ENCODE data around the gene DNPH1. TPM values are rescaled to one million over a fixed set of nuclear protein-coding genes. Genes with fewer than 3 reads are reported as not detected.

The DNPH1 gene
- total RNA-seq, 1 experiment from 2014 or later: 59.0 TPM

GRCh38 chr6:43243664-43244321 is 14.5 kb upstream of the DNPH1 start:
- no peaks in the 10 kb centered on the region for H3K27me3 ChIP-seq (ENCODE audit: low read length)
- no peak overlapping the region for H3K9ac ChIP-seq (ENCODE audit: low read length)
- no peak overlapping the region for H3K27ac ChIP-seq (ENCODE audit: low read length)
- H3K36me3 ChIP-seq (ENCODE audit: insufficient read depth, low read length): no peaks in the 10 kb centered on the region
- H3K79me2 ChIP-seq (ENCODE audit: low read length): no peaks in the 10 kb centered on the region
- DNase-seq: no peak
- H3K9me3 ChIP-seq (ENCODE audit: low read length): no peaks in the 10 kb centered on the region
- H3K4me2 ChIP-seq (ENCODE audit: low read depth, low read length, poor library complexity, severe bottlenecking): no peak overlapping the region
- H3K4me3 ChIP-seq (ENCODE audit: low read length): no peak overlapping the region
- H3K4me1 ChIP-seq (ENCODE audit: low read length): peaks cover 29% of the 10 kb centered on the region
- H3K9me2 ChIP-seq (replicated peaks; ENCODE audit: insufficient read depth, low read length): no peaks in the 10 kb centered on the region
- H4K20me1 ChIP-seq (ENCODE audit: insufficient read depth, low read depth, low read length): no peaks in the 10 kb centered on the region
- H2AFZ ChIP-seq (ENCODE audit: low read length): no peak overlapping the region

DNA sequence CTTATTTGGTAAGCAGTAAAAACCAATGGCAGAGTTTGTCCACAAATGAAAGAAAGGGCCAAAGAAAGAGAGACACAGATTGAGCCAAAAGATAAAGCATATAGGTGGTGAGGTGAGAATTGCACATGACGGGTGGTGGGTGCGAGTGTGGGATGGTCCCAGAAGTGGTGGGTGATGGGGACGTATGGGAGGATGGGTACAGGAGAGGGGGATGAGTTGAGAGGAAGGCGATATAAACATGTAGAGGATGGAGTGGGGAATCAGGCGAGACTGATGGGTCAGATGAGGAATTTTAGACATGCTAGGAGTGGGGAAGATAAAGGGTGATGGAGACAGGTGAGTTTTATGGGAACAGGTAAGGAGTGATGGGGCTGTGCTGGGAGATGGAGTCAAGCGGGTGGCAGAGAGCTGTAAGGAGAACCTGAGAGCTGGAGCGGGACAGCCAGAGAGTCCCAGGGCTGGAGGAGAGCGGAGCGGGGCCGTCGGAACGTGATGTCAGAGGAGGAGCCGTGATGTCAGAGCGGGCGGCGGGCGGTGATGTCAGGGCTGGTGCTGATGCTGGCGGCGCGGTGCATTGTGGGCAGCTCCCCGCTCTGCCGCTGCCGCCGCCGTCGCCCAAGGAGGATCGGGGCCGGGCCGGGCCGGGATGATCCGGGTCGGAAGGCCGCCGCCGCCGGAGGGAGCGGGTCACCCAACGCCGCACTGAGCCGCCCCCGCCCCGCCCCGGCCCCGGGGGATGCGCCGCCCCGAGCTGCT is 13.8 kb upstream of the DNPH1 start, which contains the start of gene TTBK1:
Gene TTBK1, plus strand, starts transcription at position 574 of the 756 bp plus-strand sequence. CDS start 3,180 bp downstream, outside the sequence.
- no peak for DNase-seq
- Histone ChIP-seq H3K9me2 (replicated peaks; ENCODE audit: insufficient read depth, low read length) (no peaks in the 10 kb centered on the region), H3K9ac (ENCODE audit: low read length) (no peak within 1 kb of the TSS), H3K4me2 (ENCODE audit: low read depth, low read length, poor library complexity, severe bottlenecking) (no peak within 1 kb of the TSS), H3K36me3 (ENCODE audit: insufficient read depth, low read length) (no peaks in the 10 kb centered on the region), H3K9me3 (ENCODE audit: low read length) (no peaks in the 10 kb centered on the region), H3K4me3 (ENCODE audit: low read length) (no peak within 1 kb of the TSS), H3K79me2 (ENCODE audit: low read length) (no peaks in the 10 kb centered on the region), H2AFZ (ENCODE audit: low read length) (no peak within 1 kb of the TSS), H3K27ac (ENCODE audit: low read length) (no peak within 1 kb of the TSS), H3K4me1 (ENCODE audit: low read length) (peaks cover 29% of the 10 kb centered on the region), H4K20me1 (ENCODE audit: insufficient read depth, low read depth, low read length) (no peaks in the 10 kb centered on the region), H3K27me3 (ENCODE audit: low read length) (no peaks in the 10 kb centered on the region)

GRCh38 chr6:43241446-43241845 is 12.2 kb upstream of the DNPH1 start:
- 0 out of 2 replicates have a peak overlapping the region, but pooled peaks have one; percentile 29 for H3K9ac ChIP-seq (ENCODE audit: low read length)
- H3K4me3 ChIP-seq (ENCODE audit: low read length): no peak overlapping the region
- DNase-seq: no peak
- H3K4me2 ChIP-seq (ENCODE audit: low read depth, low read length, poor library complexity, severe bottlenecking): no peak overlapping the region
- peaks cover 15% of the 10 kb centered on the region for H3K4me1 ChIP-seq (ENCODE audit: low read length)
- no peaks in the 10 kb centered on the region for H3K9me2 ChIP-seq (replicated peaks; ENCODE audit: insufficient read depth, low read length)
- no peak overlapping the region for H2AFZ ChIP-seq (ENCODE audit: low read length)
- no peaks in the 10 kb centered on the region for H4K20me1 ChIP-seq (ENCODE audit: insufficient read depth, low read depth, low read length)
- H3K79me2 ChIP-seq (ENCODE audit: low read length): no peaks in the 10 kb centered on the region
- no peaks in the 10 kb centered on the region for H3K36me3 ChIP-seq (ENCODE audit: insufficient read depth, low read length)
- H3K27me3 ChIP-seq (ENCODE audit: low read length): no peaks in the 10 kb centered on the region
- H3K9me3 ChIP-seq (ENCODE audit: low read length): no peaks in the 10 kb centered on the region
- no peak overlapping the region for H3K27ac ChIP-seq (ENCODE audit: low read length)

DNA sequence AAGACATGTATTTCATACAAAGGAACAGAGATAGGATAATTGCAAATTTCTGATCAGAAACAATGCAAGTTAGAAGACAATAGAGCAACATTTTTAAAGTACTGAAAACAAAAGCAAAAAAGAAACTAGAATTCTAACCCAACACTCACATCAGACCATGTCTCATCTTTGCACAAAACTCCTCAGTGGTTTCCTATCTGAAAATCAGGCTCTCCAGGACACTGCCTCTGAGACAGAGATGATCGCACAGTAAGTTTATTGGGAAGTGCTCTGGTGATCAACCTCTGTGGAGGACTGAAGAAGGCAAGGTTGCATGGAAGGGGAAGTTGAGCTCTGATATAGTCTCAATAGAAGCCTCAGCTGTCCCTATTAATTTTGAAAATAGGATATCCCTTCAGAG is 11.7 kb upstream of the DNPH1 start:
- H3K9ac ChIP-seq (ENCODE audit: low read length): peak overlapping the region; percentile 29; the same call in 1 of the 2 replicates
- H3K27me3 ChIP-seq (ENCODE audit: low read length): no peaks in the 10 kb centered on the region
- no peak overlapping the region for H3K4me2 ChIP-seq (ENCODE audit: low read depth, low read length, poor library complexity, severe bottlenecking)
- no peaks in the 10 kb centered on the region for H3K79me2 ChIP-seq (ENCODE audit: low read length)
- H4K20me1 ChIP-seq (ENCODE audit: insufficient read depth, low read depth, low read length): no peaks in the 10 kb centered on the region
- no peak overlapping the region for H2AFZ ChIP-seq (ENCODE audit: low read length)
- no peaks in the 10 kb centered on the region for H3K9me2 ChIP-seq (replicated peaks; ENCODE audit: insufficient read depth, low read length)
- no peaks in the 10 kb centered on the region for H3K9me3 ChIP-seq (ENCODE audit: low read length)
- no peaks in the 10 kb centered on the region for H3K36me3 ChIP-seq (ENCODE audit: insufficient read depth, low read length)
- no peak for DNase-seq
- no peak overlapping the region for H3K27ac ChIP-seq (ENCODE audit: low read length)
- no peak overlapping the region for H3K4me3 ChIP-seq (ENCODE audit: low read length)
- H3K4me1 ChIP-seq (ENCODE audit: low read length): peaks cover 10% of the 10 kb centered on the region

DNA sequence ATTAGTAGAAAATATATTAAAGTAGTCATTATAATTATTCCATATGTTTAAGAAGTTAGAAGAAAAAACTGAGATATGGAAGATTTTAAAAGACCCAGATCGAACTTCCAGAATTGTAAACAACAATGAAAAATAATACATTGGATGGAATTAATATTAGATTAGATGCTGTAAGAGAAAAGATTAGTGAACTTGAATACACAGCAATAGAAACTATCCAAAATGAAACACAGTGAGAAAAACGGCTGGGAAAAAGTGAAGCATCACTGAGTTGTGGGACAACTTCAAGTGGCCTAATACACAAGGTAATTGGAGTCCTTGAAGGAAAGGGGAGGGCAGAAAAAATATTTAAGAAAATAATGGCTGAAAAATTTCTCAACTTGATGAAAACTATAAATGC is 9.8 kb upstream of the DNPH1 start:
- Histone ChIP-seq H3K27me3 (ENCODE audit: low read length) (no peaks in the 10 kb centered on the region), H3K4me2 (ENCODE audit: low read depth, low read length, poor library complexity, severe bottlenecking) (no peak overlapping the region), H2AFZ (ENCODE audit: low read length) (no peak overlapping the region), H3K9me3 (ENCODE audit: low read length) (no peaks in the 10 kb centered on the region), H3K9ac (ENCODE audit: low read length) (no peak overlapping the region), H3K9me2 (replicated peaks; ENCODE audit: insufficient read depth, low read length) (no peaks in the 10 kb centered on the region), H3K36me3 (ENCODE audit: insufficient read depth, low read length) (no peaks in the 10 kb centered on the region), H3K4me1 (ENCODE audit: low read length) (no peaks in the 10 kb centered on the region), H4K20me1 (ENCODE audit: insufficient read depth, low read depth, low read length) (no peaks in the 10 kb centered on the region), H3K79me2 (ENCODE audit: low read length) (no peaks in the 10 kb centered on the region), H3K4me3 (ENCODE audit: low read length) (no peak overlapping the region), H3K27ac (ENCODE audit: low read length) (no peak overlapping the region)
- no peak for DNase-seq

DNA sequence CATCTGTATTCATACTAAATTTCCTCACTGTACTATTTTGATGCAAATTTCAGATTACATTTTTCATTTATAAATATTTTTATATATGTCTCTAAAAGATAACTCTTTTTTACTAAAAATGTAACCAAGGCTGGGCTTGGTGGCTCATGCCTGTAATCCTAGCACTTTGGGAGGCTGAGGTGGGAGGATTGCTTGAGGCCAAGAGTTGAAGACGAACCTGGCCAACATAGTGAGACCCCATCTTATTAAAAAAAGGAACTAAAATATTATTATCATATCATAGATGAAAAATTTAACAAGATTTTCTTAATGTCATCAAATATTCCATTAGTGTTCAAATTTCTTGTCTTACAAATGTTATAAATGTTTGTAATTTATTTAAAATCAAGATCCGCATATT is 6.6 kb upstream of the DNPH1 start:
- Histone ChIP-seq H3K27ac (ENCODE audit: low read length) (no peak overlapping the region), H3K4me2 (ENCODE audit: low read depth, low read length, poor library complexity, severe bottlenecking) (no peak overlapping the region), H3K4me3 (ENCODE audit: low read length) (no peak overlapping the region), H3K36me3 (ENCODE audit: insufficient read depth, low read length) (no peaks in the 10 kb centered on the region), H2AFZ (ENCODE audit: low read length) (no peak overlapping the region), H3K9ac (ENCODE audit: low read length) (no peak overlapping the region), H3K79me2 (ENCODE audit: low read length) (no peaks in the 10 kb centered on the region), H3K9me3 (ENCODE audit: low read length) (no peaks in the 10 kb centered on the region), H3K4me1 (ENCODE audit: low read length) (no peaks in the 10 kb centered on the region), H3K27me3 (ENCODE audit: low read length) (no peaks in the 10 kb centered on the region), H3K9me2 (replicated peaks; ENCODE audit: insufficient read depth, low read length) (no peaks in the 10 kb centered on the region), H4K20me1 (ENCODE audit: insufficient read depth, low read depth, low read length) (no peaks in the 10 kb centered on the region)
- no peak for DNase-seq

- Histone ChIP-seq H3K9ac (ENCODE audit: low read length) (no peak overlapping the region), H3K4me1 (ENCODE audit: low read length) (peaks cover 14% of the 10 kb centered on the region), H3K36me3 (ENCODE audit: insufficient read depth, low read length) (no peaks in the 10 kb centered on the region), H3K4me3 (ENCODE audit: low read length) (no peak overlapping the region), H3K27me3 (ENCODE audit: low read length) (no peaks in the 10 kb centered on the region), H3K4me2 (ENCODE audit: low read depth, low read length, poor library complexity, severe bottlenecking) (no peak overlapping the region), H4K20me1 (ENCODE audit: insufficient read depth, low read depth, low read length) (no peaks in the 10 kb centered on the region), H3K9me2 (replicated peaks; ENCODE audit: insufficient read depth, low read length) (no peaks in the 10 kb centered on the region), H3K9me3 (ENCODE audit: low read length) (no peaks in the 10 kb centered on the region), H3K79me2 (ENCODE audit: low read length) (peaks cover 14% of the 10 kb centered on the region), H2AFZ (ENCODE audit: low read length) (no peak overlapping the region), H3K27ac (ENCODE audit: low read length) (no peak overlapping the region)
- no peak for DNase-seq
Measured at GRCh38 chr6:43231735-43232450, 2.6 kb upstream of the DNPH1 start.

GRCh38 chr6:43231053-43231452 is 1.8 kb upstream of the DNPH1 start:
- Histone ChIP-seq H2AFZ (ENCODE audit: low read length) (no peak overlapping the region), H3K79me2 (ENCODE audit: low read length) (peaks cover 18% of the 10 kb centered on the region), H3K4me1 (ENCODE audit: low read length) (peaks cover 14% of the 10 kb centered on the region), H3K9me3 (ENCODE audit: low read length) (no peaks in the 10 kb centered on the region), H3K27ac (ENCODE audit: low read length) (no peak overlapping the region), H3K9me2 (replicated peaks; ENCODE audit: insufficient read depth, low read length) (no peaks in the 10 kb centered on the region), H4K20me1 (ENCODE audit: insufficient read depth, low read depth, low read length) (no peaks in the 10 kb centered on the region), H3K36me3 (ENCODE audit: insufficient read depth, low read length) (no peaks in the 10 kb centered on the region), H3K4me3 (ENCODE audit: low read length) (no peak overlapping the region), H3K4me2 (ENCODE audit: low read depth, low read length, poor library complexity, severe bottlenecking) (no peak overlapping the region), H3K9ac (ENCODE audit: low read length) (no peak overlapping the region), H3K27me3 (ENCODE audit: low read length) (no peaks in the 10 kb centered on the region)
- DNase-seq: no peak

Measured in Karpas-422 (cell line).